ENCODE data around the gene NRG3. TPM values are rescaled to one million over a fixed set of nuclear protein-coding genes. Genes with fewer than 3 reads are reported as not detected.

NRG3 gene
- total and polyA plus RNA-seq, 5 donors: 0.23 to 3.4 (median 1.4) TPM

GRCh38 chr10:82468453-82468852, 593.5 kb downstream of the NRG3 start:
- Histone ChIP-seq H3K27ac (ENCODE audit: low read length) (no peak overlapping the region), H3K27me3 (ENCODE audit: control insufficient read depth, insufficient read depth) (no peaks in the 10 kb centered on the region), H3K9me3 (ENCODE audit: control insufficient read depth, low read length) (no peaks in the 10 kb centered on the region), H3K4me3 (ENCODE audit: low read length) (no peak overlapping the region), H3K4me1 (ENCODE audit: control insufficient read depth, insufficient read depth, low read length) (no peaks in the 10 kb centered on the region)
- intact Hi-C loops (cut with DNase I): no loop called here
- 67% methylated on average over 1 of the region's 1 CpG for WGBS
- ATAC-seq: no peak
- DNase-seq: no peak

- peak in 1 of 2 donors; percentile 48 for ATAC-seq
- 90% methylated on average over 5 of the region's 5 CpGs for WGBS
- intact Hi-C loops (cut with DNase I): no loop called here
Measured at GRCh38 chr10:82472406-82473335, 597.7 kb downstream of the NRG3 start.

GRCh38 chr10:82477776-82478175, 602.8 kb downstream of the NRG3 start:
- no peaks in the 10 kb centered on the region for H3K4me1 ChIP-seq (ENCODE audit: control insufficient read depth, insufficient read depth, low read length)
- no peak overlapping the region for H3K27ac ChIP-seq (ENCODE audit: low read length)
- intact Hi-C loops (cut with DNase I): no loop called here
- no peak for DNase-seq
- no peak overlapping the region for H3K4me3 ChIP-seq (ENCODE audit: low read length)
- no peaks in the 10 kb centered on the region for H3K27me3 ChIP-seq (ENCODE audit: control insufficient read depth, insufficient read depth)
- ATAC-seq: no peak
- H3K9me3 ChIP-seq (ENCODE audit: control insufficient read depth, low read length): no peaks in the 10 kb centered on the region
- 61% methylated on average over 4 of the region's 4 CpGs for WGBS

More at GRCh38 chr10:82472406-82473335, 597.7 kb downstream of the NRG3 start:
- H3K27ac ChIP-seq (ENCODE audit: low read length): no peak overlapping the region
- H3K4me1 ChIP-seq (ENCODE audit: control insufficient read depth, insufficient read depth, low read length): no peaks in the 10 kb centered on the region
- H3K9me3 ChIP-seq (ENCODE audit: control insufficient read depth, low read length): no peaks in the 10 kb centered on the region
- no peaks in the 10 kb centered on the region for H3K27me3 ChIP-seq (ENCODE audit: control insufficient read depth, insufficient read depth)
- DNase-seq: no peak
- H3K4me3 ChIP-seq (ENCODE audit: low read length): no peak overlapping the region

GRCh38 chr10:82492647-82493046, 617.7 kb downstream of the NRG3 start:
- H3K9me3 ChIP-seq (ENCODE audit: control insufficient read depth, low read length): no peaks in the 10 kb centered on the region
- H3K4me3 ChIP-seq (ENCODE audit: low read length): no peak overlapping the region
- ATAC-seq (no peak), DNase-seq (no peak)
- 79% methylated on average over 2 of the region's 2 CpGs for WGBS
- H3K27ac ChIP-seq (ENCODE audit: low read length): no peak overlapping the region
- intact Hi-C loops (cut with DNase I): no loop called here
- H3K27me3 ChIP-seq (ENCODE audit: control insufficient read depth, insufficient read depth): no peaks in the 10 kb centered on the region
- no peaks in the 10 kb centered on the region for H3K4me1 ChIP-seq (ENCODE audit: control insufficient read depth, insufficient read depth, low read length)

GRCh38 chr10:82496114-82496513, 621.1 kb downstream of the NRG3 start:
- Histone ChIP-seq H3K27ac (ENCODE audit: low read length) (no peak overlapping the region), H3K4me1 (ENCODE audit: control insufficient read depth, insufficient read depth, low read length) (no peaks in the 10 kb centered on the region), H3K4me3 (ENCODE audit: low read length) (no peak overlapping the region), H3K27me3 (ENCODE audit: control insufficient read depth, insufficient read depth) (no peaks in the 10 kb centered on the region), H3K9me3 (ENCODE audit: control insufficient read depth, low read length) (no peaks in the 10 kb centered on the region)
- DNase-seq (no peak), ATAC-seq (peak in 1 of 2 donors; percentile 70)
- intact Hi-C loops (cut with DNase I): no loop called here
- 38% methylated on average over 1 of the region's 1 CpG for WGBS

GRCh38 chr10:82497439-82497838, 622.4 kb downstream of the NRG3 start:
- intact Hi-C loops (cut with DNase I): no loop called here
- no peaks in the 10 kb centered on the region for H3K27me3 ChIP-seq (ENCODE audit: control insufficient read depth, insufficient read depth)
- H3K4me3 ChIP-seq (ENCODE audit: low read length): no peak overlapping the region
- no peaks in the 10 kb centered on the region for H3K9me3 ChIP-seq (ENCODE audit: control insufficient read depth, low read length)
- 78% methylated on average over 2 of the region's 2 CpGs for WGBS
- H3K4me1 ChIP-seq (ENCODE audit: control insufficient read depth, insufficient read depth, low read length): no peaks in the 10 kb centered on the region
- ATAC-seq: no peak
- no peak overlapping the region for H3K27ac ChIP-seq (ENCODE audit: low read length)
- no peak for DNase-seq

- Histone ChIP-seq H3K4me3 (ENCODE audit: low read length) (no peak overlapping the region), H3K27ac (ENCODE audit: low read length) (no peak overlapping the region), H3K9me3 (ENCODE audit: control insufficient read depth, low read length) (no peaks in the 10 kb centered on the region), H3K27me3 (ENCODE audit: control insufficient read depth, insufficient read depth) (no peaks in the 10 kb centered on the region), H3K4me1 (ENCODE audit: control insufficient read depth, insufficient read depth, low read length) (no peaks in the 10 kb centered on the region)
- intact Hi-C loops (cut with DNase I): no loop called here
- ATAC-seq: no peak
- DNase-seq: no peak
Measured at GRCh38 chr10:82498976-82499375, 624.0 kb downstream of the NRG3 start.

GRCh38 chr10:82505009-82505408, 630.0 kb downstream of the NRG3 start:
- WGBS: 57% methylated on average over 3 of the region's 3 CpGs
- intact Hi-C loops (cut with DNase I): no loop called here
- DNase-seq: no peak
- no peaks in the 10 kb centered on the region for H3K27me3 ChIP-seq (ENCODE audit: control insufficient read depth, insufficient read depth)
- H3K4me1 ChIP-seq (ENCODE audit: control insufficient read depth, insufficient read depth, low read length): no peaks in the 10 kb centered on the region
- H3K9me3 ChIP-seq (ENCODE audit: control insufficient read depth, low read length): no peaks in the 10 kb centered on the region
- ATAC-seq: no peak
- no peak overlapping the region for H3K4me3 ChIP-seq (ENCODE audit: low read length)
- H3K27ac ChIP-seq (ENCODE audit: low read length): no peak overlapping the region

GRCh38 chr10:82506680-82507376, 631.8 kb downstream of the NRG3 start:
- Histone ChIP-seq H3K4me1 (ENCODE audit: control insufficient read depth, insufficient read depth, low read length) (no peaks in the 10 kb centered on the region), H3K27me3 (ENCODE audit: control insufficient read depth, insufficient read depth) (no peaks in the 10 kb centered on the region), H3K27ac (ENCODE audit: low read length) (no peak overlapping the region), H3K9me3 (ENCODE audit: control insufficient read depth, low read length) (no peaks in the 10 kb centered on the region), H3K4me3 (ENCODE audit: low read length) (no peak overlapping the region)
- intact Hi-C loops (cut with DNase I): no loop called here
- DNase-seq: no peak
- no peak for ATAC-seq
- WGBS: 94% methylated on average over 3 of the region's 3 CpGs

GRCh38 chr10:82515256-82515655, 640.3 kb downstream of the NRG3 start:
- Histone ChIP-seq H3K27ac (ENCODE audit: low read length) (no peak overlapping the region), H3K9me3 (ENCODE audit: control insufficient read depth, low read length) (no peaks in the 10 kb centered on the region), H3K4me3 (ENCODE audit: low read length) (no peak overlapping the region), H3K27me3 (ENCODE audit: control insufficient read depth, insufficient read depth) (no peaks in the 10 kb centered on the region), H3K4me1 (ENCODE audit: control insufficient read depth, insufficient read depth, low read length) (no peaks in the 10 kb centered on the region)
- DNase-seq (no peak), ATAC-seq (no peak)
- intact Hi-C loops (cut with DNase I): no loop called here
- 93% methylated on average over 1 of the region's 1 CpG for WGBS

- no peaks in the 10 kb centered on the region for H3K27me3 ChIP-seq (ENCODE audit: control insufficient read depth, insufficient read depth)
- no peaks in the 10 kb centered on the region for H3K4me1 ChIP-seq (ENCODE audit: control insufficient read depth, insufficient read depth, low read length)
- intact Hi-C loops (cut with DNase I): no loop called here
- no peak for DNase-seq
- no peak for ATAC-seq
- 87% methylated on average over 4 of the region's 4 CpGs for WGBS
- no peaks in the 10 kb centered on the region for H3K9me3 ChIP-seq (ENCODE audit: control insufficient read depth, low read length)
- no peak overlapping the region for H3K27ac ChIP-seq (ENCODE audit: low read length)
- no peak overlapping the region for H3K4me3 ChIP-seq (ENCODE audit: low read length)
Measured at GRCh38 chr10:82529062-82529461, 654.1 kb downstream of the NRG3 start.
